NCI-H1694 treated with DMSO at 0.1 percent for 48 hours (cell line): ENCODE data around the gene PPL.
"Not testable (repeated sequence)": the region's sequence is repeated elsewhere in the genome, so short reads cannot be mapped to it uniquely, and the experiment has no call there.

ENCODE experiments used
- DNase-seq: peaks from one replicate; lab custom pipeline; 2025; lab: John Stamatoyannopoulos, UW

PPL gene

GRCh38 chr16:4934591-4934990, 2.4 kb downstream of the PPL start:
- no peak for DNase-seq

- DNase-seq: no peak
Measured at GRCh38 chr16:4933871-4934395, 3.0 kb downstream of the PPL start.

GRCh38 chr16:4933433-4933832, 3.5 kb downstream of the PPL start:
- no peak for DNase-seq

- no peak for DNase-seq
Measured at GRCh38 chr16:4931381-4931780, 5.6 kb downstream of the PPL start.

- not testable (repeated sequence) for DNase-seq
Measured at GRCh38 chr16:4929619-4930018, 7.3 kb downstream of the PPL start.

- no peak for DNase-seq
Measured at GRCh38 chr16:4928227-4928626, 8.7 kb downstream of the PPL start.

- DNase-seq: no peak
Measured at GRCh38 chr16:4927661-4928060, 9.3 kb downstream of the PPL start.

GRCh38 chr16:4926928-4927327, 10.0 kb downstream of the PPL start:
- no peak for DNase-seq

- no peak for DNase-seq
Measured at GRCh38 chr16:4925791-4926190, 11.2 kb downstream of the PPL start.

GRCh38 chr16:4925293-4925607, 11.7 kb downstream of the PPL start:
- DNase-seq: no peak

GRCh38 chr16:4924593-4925292, 12.2 kb downstream of the PPL start:
- DNase-seq: no peak

- DNase-seq: no peak
Measured at GRCh38 chr16:4923853-4924252, 13.1 kb downstream of the PPL start.

GRCh38 chr16:4922721-4923342, 14.1 kb downstream of the PPL start:
- peak; percentile 32 for DNase-seq

- no peak for DNase-seq
Measured at GRCh38 chr16:4920826-4921225, 16.1 kb downstream of the PPL start.

GRCh38 chr16:4918781-4919251, 18.1 kb downstream of the PPL start:
- no peak for DNase-seq

- no peak for DNase-seq
Measured at GRCh38 chr16:4917117-4917516, 19.8 kb downstream of the PPL start.

GRCh38 chr16:4915226-4915761, 21.7 kb downstream of the PPL start:
- no peak for DNase-seq

- no peak for DNase-seq
Measured at GRCh38 chr16:4914528-4915225, 22.3 kb downstream of the PPL start.

- no peak for DNase-seq
Measured at GRCh38 chr16:4913774-4914525, 23.0 kb downstream of the PPL start.

- DNase-seq: no peak
Measured at GRCh38 chr16:4913130-4913773, 23.7 kb downstream of the PPL start.

- no peak for DNase-seq
Measured at GRCh38 chr16:4911970-4912386, 25.0 kb downstream of the PPL start.

GRCh38 chr16:4910828-4911227, 26.1 kb downstream of the PPL start:
- no peak for DNase-seq
